Kidney glomerular epithelial cell (primary cell): ENCODE results near the gene POLD3.
"Not testable (repeated sequence)": the region's sequence is repeated elsewhere in the genome, so short reads cannot be mapped to it uniquely, and the experiment has no call there.

Source experiments
- DNase-seq: peaks from one replicate; lab custom pipeline; 2025; lab: John Stamatoyannopoulos, UW

The POLD3 gene

GRCh38 chr11:74638869-74639268 lies 46.5 kb downstream of the POLD3 start:
- DNase-seq = no peak

GRCh38 chr11:74639533-74639932 lies 47.2 kb downstream of the POLD3 start:
- no peak for DNase-seq

- DNase-seq = no peak
These were observed 48.9 kb downstream of the POLD3 start for GRCh38 chr11:74641289-74641688.

GRCh38 chr11:74641905-74642304 lies 49.5 kb downstream of the POLD3 start:
- no peak for DNase-seq

GRCh38 chr11:74642912-74643311 lies 50.5 kb downstream of the POLD3 start:
- no peak for DNase-seq

GRCh38 chr11:74644081-74644480 lies 51.7 kb downstream of the POLD3 start:
- no peak for DNase-seq

- DNase-seq = no peak
These were observed 53.8 kb downstream of the POLD3 start for GRCh38 chr11:74646215-74646614.

GRCh38 chr11:74646954-74647353 lies 54.6 kb downstream of the POLD3 start:
- no peak for DNase-seq

GRCh38 chr11:74647404-74647803 lies 55.0 kb downstream of the POLD3 start:
- DNase-seq = no peak

GRCh38 chr11:74647831-74648230 lies 55.4 kb downstream of the POLD3 start:
- no peak for DNase-seq

GRCh38 chr11:74648894-74649293 lies 56.5 kb downstream of the POLD3 start:
- DNase-seq = no peak

GRCh38 chr11:74650498-74650897 lies 58.1 kb downstream of the POLD3 start:
- DNase-seq = no peak

- no peak for DNase-seq
These were observed 62.6 kb downstream of the POLD3 start for GRCh38 chr11:74654976-74655375.

- DNase-seq = not testable (repeated sequence)
These were observed 66.7 kb downstream of the POLD3 start for GRCh38 chr11:74659124-74659523.

- no peak for DNase-seq
These were observed 70.2 kb downstream of the POLD3 start for GRCh38 chr11:74662487-74663103.

GRCh38 chr11:74663315-74663714 lies 70.9 kb downstream of the POLD3 start:
- no peak for DNase-seq

- DNase-seq = no peak
These were observed 77.1 kb downstream of the POLD3 start for GRCh38 chr11:74669211-74670160.

- no peak for DNase-seq
These were observed 77.8 kb downstream of the POLD3 start for GRCh38 chr11:74670171-74670570.

- DNase-seq = peak; percentile 79
These were observed 79.3 kb downstream of the POLD3 start for GRCh38 chr11:74671520-74672196.

GRCh38 chr11:74672332-74672955 lies 80.1 kb downstream of the POLD3 start:
- DNase-seq = no peak

- DNase-seq = peak; percentile 95
These were observed 80.7 kb downstream of the POLD3 start for GRCh38 chr11:74672956-74673692.
